ENCODE data around the gene PTRH1.

PTRH1 gene

GRCh38 chr9:127720031-127720864, 4.8 kb upstream of the PTRH1 start:
- DNase-seq (ENCODE audit: low spot score) = no peak

- DNase-seq (ENCODE audit: low spot score) = no peak
Observed at GRCh38 chr9:127717766-127718165, 2.3 kb upstream of the PTRH1 start.

- DNase-seq (ENCODE audit: low spot score) = no peak
Observed at GRCh38 chr9:127716412-127716811, 949 bp upstream of the PTRH1 start.

GRCh38 chr9:127714951-127715469, 453 bp downstream of the PTRH1 start:
- DNase-seq (ENCODE audit: low spot score) = no peak

GRCh38 chr9:127714020-127714750, 1.3 kb downstream of the PTRH1 start:
- no peak for DNase-seq (ENCODE audit: low spot score)

- DNase-seq (ENCODE audit: low spot score) = no peak
Observed at GRCh38 chr9:127712867-127713266, 2.6 kb downstream of the PTRH1 start.

GRCh38 chr9:127712371-127712770, 3.1 kb downstream of the PTRH1 start:
- DNase-seq (ENCODE audit: low spot score) = no peak

- no peak for DNase-seq (ENCODE audit: low spot score)
Observed at GRCh38 chr9:127711831-127712274, 3.6 kb downstream of the PTRH1 start.

GRCh38 chr9:127711226-127711701, 4.2 kb downstream of the PTRH1 start:
- DNase-seq (ENCODE audit: low spot score) = peak; percentile 32

GRCh38 chr9:127710204-127710783, 5.2 kb downstream of the PTRH1 start:
- DNase-seq (ENCODE audit: low spot score) = no peak

- DNase-seq (ENCODE audit: low spot score) = no peak
Observed at GRCh38 chr9:127708952-127709587, 6.4 kb downstream of the PTRH1 start.

GRCh38 chr9:127707766-127708165, 7.7 kb downstream of the PTRH1 start:
- DNase-seq (ENCODE audit: low spot score) = peak; percentile 50

GRCh38 chr9:127706836-127707241, 8.6 kb downstream of the PTRH1 start, which contains the start of gene CFAP157:
Gene CFAP157, plus strand, starts transcription at chr9:127706988. Its CDS starts 44 bp downstream, at chr9:127707032.
- DNase-seq (ENCODE audit: low spot score) = no peak

- no peak for DNase-seq (ENCODE audit: low spot score)
Observed at GRCh38 chr9:127705577-127706379, 9.7 kb downstream of the PTRH1 start.

GRCh38 chr9:127703289-127703946, 12.0 kb downstream of the PTRH1 start:
- DNase-seq (ENCODE audit: low spot score) = no peak

GRCh38 chr9:127700594-127701255, 14.7 kb downstream of the PTRH1 start:
- peak; percentile 56 for DNase-seq (ENCODE audit: low spot score)

GRCh38 chr9:127700140-127700539, 15.3 kb downstream of the PTRH1 start:
- DNase-seq (ENCODE audit: low spot score) = no peak

- peak; percentile 69 for DNase-seq (ENCODE audit: low spot score)
Observed at GRCh38 chr9:127698985-127699670, 16.3 kb downstream of the PTRH1 start.

GRCh38 chr9:127698386-127698785, 17.1 kb downstream of the PTRH1 start:
- no peak for DNase-seq (ENCODE audit: low spot score)

Measured in NAMALWA (cell line).